IPS DF 4.7 (cell line): ENCODE results near the gene BANP.
"Not testable (repeated sequence)": the region's sequence is repeated elsewhere in the genome, so short reads cannot be mapped to it uniquely, and the experiment has no call there.

ENCODE experiments used
- DNase-seq: peaks from one replicate; pipeline ENCODE4 v3.0.0-alpha.2; 2013; ENCODE audit warnings: low spot score; ENCODE audit errors: extremely low read depth

The BANP gene

DNA sequence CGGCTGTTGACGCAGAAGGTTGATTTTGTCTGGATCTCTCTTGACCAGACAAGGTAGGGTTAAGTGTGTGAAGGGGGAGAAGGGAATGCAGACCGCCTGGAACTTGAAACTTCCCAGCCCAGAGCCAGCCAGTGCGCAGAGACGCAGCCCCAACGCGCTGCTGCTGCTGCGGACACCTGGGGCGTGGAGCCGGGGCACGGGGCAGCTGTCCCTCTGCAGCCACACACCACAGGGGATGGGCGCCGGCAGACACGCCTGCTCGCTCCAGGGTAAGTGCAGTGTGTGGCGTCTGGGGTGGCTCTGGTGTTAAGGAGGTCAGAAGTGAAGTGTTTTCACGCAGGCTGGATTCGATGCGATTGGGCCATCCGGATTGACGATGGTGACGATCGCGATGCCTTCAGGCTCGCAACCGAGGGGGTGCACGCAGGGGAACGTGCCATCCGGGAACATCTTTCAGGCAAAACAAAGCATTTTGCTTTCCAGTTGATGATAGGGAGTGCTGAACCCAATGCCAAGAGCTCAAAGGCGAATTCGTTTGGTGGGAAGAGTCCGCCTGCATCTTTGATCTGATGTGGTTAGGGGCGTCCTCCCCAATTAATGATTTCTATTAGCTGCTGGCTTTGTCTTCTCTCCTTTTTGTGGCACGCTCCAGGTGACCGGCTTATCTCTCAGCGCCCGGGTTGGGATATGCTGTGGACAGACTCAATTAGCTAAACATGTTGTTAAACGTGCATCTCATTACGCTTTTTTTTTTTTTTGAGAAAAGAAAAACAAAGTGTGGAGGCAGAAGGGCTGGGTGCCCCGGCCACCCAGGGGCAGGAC is 149.8 kb downstream of the BANP start:
- not testable (repeated sequence) for DNase-seq

DNA sequence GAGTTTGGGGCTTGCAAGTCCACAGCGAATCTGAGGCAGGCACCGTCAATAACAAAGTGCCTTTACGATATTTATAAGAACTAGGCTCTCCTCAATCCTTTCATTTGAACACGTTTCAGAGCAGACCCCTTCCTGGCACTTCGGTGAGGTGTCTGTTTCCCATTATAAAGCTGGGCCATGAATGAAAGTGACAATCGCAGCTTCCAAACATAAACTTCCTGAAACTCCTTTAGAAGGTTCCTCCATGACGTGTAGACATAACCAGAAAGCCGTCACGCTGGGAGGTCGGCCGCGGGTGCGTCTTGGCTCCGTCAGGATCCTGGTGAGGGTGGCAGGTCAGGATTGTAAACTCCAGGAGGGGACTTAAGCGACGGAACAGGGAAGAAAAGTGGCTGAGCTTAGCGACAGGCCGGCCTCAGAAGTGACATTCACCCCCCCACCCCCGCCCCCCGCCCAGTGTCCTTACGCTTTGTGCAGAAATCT is 150.4 kb downstream of the BANP start:
- not testable (repeated sequence) for DNase-seq

GRCh38 chr16:88102597-88102996 is 151.4 kb downstream of the BANP start:
- no peak for DNase-seq

DNA sequence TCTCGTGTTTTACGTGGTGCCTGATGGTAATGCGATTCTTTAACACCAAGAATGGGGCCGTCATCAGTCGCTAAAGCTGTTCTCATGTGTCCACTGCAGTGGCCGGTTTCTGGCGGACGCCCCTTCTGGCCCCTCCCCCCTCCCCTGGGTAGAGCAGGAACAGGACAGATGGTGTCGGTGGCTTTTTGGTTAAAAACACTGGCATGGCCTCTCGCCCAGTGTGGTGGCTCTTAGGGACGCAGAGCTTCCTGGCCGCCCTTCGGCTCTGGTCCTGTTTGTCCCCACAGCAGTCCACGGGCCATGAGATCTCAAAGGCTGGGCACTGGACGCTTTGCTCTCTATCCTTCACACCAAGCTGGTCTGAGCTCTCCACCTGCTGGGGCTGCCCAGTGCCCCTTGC is 151.8 kb downstream of the BANP start:
- no peak for DNase-seq

DNA sequence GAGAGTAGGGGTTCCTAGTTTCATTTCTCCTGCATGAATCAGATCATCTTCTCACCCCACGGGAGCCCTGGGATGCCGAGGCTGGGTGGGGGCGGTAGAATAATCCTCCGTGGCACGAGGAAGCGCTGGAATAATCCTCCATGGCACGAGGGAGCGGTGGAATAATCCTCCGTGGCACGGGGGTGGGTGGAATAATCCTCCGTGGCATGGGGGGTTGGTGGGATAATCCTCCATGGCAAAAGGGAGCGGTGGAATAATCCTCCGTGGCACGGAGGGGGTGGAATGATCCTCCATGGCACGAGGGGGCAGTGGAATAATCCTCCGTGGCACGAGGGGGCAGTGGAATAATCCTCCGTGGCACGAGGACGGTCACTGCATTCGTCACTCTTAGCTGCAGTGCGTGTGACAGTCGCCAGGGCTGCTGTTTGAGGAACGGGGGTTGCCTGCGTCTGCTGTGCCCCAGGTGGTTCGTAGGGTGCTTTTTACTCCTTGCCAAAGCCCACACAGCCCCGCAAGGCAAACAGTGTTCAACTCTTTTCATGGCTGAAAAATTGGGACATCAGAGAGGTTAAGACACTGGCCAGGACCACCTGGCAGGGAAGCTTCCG is 152.5 kb downstream of the BANP start:
- no peak for DNase-seq

- DNase-seq: not testable (repeated sequence)
Measured at GRCh38 chr16:88104363-88104762, 153.1 kb downstream of the BANP start.

DNA sequence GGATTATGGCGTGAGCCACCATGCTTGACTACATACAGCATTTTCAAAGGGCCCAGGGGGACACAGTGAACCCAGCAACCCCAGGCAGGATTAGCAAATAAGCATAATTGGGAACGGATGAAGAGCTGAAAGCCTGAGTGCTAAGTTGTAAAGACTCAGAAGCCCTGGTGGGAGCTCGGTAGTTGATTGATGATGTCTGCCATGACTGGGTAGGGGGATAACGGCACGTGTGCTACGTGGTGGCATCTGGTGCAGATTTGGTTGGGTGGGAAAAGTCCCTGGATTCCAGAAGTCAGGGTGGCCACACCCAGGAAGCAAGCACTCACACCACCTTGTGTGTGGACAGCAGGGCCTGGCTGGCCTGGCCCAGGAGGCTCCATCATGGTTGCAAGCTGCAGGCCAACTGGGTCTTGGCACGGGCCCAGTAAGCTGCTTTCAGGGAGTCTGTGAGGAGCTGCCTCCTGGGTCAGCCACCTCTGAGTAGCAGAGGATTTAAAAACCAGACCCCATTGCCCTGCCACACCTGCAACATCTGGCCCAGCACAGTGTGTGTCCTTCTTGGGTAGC is 154.4 kb downstream of the BANP start:
- DNase-seq: not testable (repeated sequence)

- not testable (repeated sequence) for DNase-seq
Measured at GRCh38 chr16:88106566-88106965, 155.3 kb downstream of the BANP start.

- DNase-seq: no peak
Measured at GRCh38 chr16:88108762-88109161, 157.5 kb downstream of the BANP start.

DNA sequence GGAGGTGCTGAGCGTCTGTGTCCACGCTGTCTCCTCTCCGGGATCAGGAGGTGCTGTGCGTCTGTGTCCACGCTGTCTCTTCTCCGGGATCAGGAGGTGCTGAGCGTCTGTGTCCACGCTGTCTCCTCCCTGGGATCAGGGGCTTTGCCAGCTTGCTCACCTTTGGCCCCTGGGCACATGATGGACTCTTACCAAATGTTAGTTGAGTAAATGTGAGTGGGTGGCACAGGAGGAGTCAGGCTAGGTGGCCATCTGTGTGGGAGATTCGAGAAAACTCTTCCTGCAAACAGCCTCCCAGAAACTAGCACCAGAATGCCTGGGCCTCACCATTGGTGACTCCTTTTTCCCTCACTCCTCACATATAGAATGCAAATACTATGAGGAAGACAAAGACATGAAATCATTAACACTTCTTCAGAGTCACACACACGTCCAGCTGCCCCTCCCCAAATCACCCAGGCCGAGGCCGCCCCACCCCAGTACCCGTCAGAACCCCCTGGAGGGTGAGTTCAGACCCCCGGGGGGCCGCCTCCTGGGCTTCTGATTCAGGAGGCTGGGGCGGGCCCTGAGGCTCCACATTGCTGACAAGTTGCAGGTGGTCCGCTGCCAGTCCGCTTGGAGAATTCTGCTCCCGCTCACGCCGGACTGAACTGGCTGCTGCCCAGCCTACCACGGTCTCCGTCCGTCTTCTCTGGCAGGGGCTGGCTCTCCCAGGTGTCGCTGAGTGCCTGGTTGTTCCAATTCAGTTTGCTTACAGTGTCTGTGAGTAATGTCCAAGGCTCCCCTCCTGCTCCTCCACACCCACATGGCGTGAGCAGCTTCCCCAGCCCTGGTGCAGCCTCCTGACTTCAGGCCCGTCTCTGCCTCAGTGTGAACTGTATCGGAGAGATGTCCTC is 158.7 kb downstream of the BANP start:
- DNase-seq: not testable (repeated sequence)

- not testable (repeated sequence) for DNase-seq
Measured at GRCh38 chr16:88110875-88111494, 159.8 kb downstream of the BANP start.

- not testable (repeated sequence) for DNase-seq
Measured at GRCh38 chr16:88111976-88112375, 160.7 kb downstream of the BANP start.

DNA sequence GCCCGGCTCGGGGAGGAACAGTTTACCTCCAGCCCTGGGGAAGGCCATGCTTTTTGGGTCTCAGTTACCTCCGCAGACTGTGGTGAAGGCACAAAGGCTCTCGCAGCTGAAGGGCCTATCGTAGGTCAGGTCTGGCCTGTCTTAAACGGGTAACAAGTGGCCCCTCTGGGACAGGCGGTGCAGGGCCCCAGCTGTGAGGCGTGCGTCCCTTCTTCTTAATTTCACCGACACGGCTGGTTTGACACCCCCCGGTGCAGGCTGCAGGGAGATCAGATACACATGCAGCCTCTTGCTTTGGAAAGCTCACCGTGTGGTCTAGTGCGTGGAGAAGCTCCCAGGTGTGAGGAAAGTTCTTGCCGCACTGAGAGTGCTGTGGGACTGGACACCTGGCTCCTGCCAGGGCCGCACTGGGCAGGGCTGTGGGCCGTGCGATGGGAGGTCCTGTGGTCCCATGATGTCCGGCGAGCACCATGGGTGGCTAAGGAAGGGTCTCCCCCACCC is 162.4 kb downstream of the BANP start:
- DNase-seq: no peak

DNA sequence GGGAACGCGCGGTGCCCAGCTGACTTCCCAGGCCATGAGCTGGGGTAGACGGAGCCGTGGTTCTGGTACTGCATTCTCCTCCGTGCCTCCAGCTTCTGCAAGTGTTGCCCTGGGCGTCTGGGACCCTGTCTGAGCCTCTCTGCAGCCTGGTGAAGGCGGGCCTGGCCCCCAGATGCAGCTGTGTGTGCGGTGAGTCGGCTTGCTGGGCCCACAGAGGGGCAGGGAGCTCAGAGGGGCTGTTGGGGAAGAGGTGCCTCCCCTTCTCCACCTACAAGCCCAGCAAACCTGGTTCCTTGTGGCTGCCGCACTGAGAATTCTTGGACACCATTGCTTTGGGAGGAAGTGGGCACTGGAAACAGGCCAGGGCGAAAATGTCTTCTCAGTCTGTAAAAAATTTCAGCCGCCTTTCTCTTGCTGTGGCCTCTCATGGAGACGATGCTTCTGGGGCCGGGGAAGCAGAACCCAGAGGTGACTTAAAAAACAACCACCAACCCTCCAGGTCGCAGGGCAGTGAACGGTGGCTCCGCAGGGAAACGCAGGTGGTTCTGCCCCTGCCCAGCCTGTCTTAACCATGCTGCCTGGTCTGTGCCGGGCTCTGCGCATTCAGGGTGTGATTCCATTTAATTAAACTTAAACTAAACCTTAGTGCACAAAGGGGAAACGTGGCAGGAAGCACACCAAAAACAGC is 163.5 kb downstream of the BANP start:
- not testable (repeated sequence) for DNase-seq

DNA sequence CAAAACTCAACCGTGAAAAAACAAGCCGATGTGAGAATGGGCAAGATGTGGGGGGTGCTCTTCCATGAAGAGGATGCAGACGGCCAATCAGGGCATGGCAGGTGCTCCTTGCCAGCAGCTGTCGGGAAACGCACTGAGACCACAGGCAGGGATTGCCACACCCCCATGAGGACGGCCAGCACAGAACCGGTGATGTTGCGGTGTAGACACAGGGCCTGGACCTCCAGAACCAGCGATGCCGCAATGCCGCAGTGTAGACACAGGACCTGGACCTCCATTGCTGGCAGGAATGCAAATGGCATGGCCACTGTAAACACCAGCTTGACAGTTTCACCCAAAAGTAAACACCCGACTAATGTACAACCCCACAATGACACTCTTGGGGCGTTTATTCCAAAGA is 164.9 kb downstream of the BANP start:
- no peak for DNase-seq

GRCh38 chr16:88117476-88117868 is 166.2 kb downstream of the BANP start:
- no peak for DNase-seq

GRCh38 chr16:88118376-88118775 is 167.1 kb downstream of the BANP start:
- no peak for DNase-seq

GRCh38 chr16:88118852-88119741 is 167.9 kb downstream of the BANP start:
- not testable (repeated sequence) for DNase-seq
